HepG2 (cell line): ENCODE data around the gene XRCC3.

Experiments
- CTCF ChIP-seq: sonication (generic); formaldehyde crosslinking; IDR thresholded peaks from 2 replicates; pipeline ENCODE4 v1.5.0; 2020; ENCODE audit warnings: mild to moderate bottlenecking, missing genetic modification reagents, moderate library complexity
- ESRRA ChIP-seq: sonication (generic); formaldehyde crosslinking; IDR thresholded peaks from 2 replicates; pipeline ENCODE4 v1.5.1; 2020; ENCODE audit warnings: mild to moderate bottlenecking, low read depth, missing genetic modification reagents
- POLR2AphosphoS5 ChIP-seq: IDR thresholded peaks from 2 replicates; pipeline ENCODE4 v1.6.1; 2012; ENCODE audit warnings: low read depth, low read length
- ZNF543 ChIP-seq: sonication (generic); formaldehyde crosslinking; IDR thresholded peaks from 2 replicates; pipeline ENCODE4 v1.4.0; 2020; ENCODE audit warnings: mild to moderate bottlenecking, missing genetic modification reagents

- TF ChIP-seq CTCF (CRISPR knock-in tag) (no peak), POLR2AphosphoS5 (no peak), ESRRA (CRISPR knock-in tag) (no peak), ZNF543 (CRISPR knock-in tag) (no peak)
Measured at GRCh38 chr14:103697603-103698379, 17.5 kb downstream of the XRCC3 start.
